Ecto neural progenitor cell (in vitro differentiated cells): ENCODE measurements around the gene NFAM1.

ENCODE experiments used
- DNase-seq: peaks from one replicate; pipeline ENCODE4 v3.0.0-alpha.2; 2018; ENCODE audit warnings: low spot score

NFAM1 gene

GRCh38 chr22:42432020-42432596 is at the start of gene NFAM1:
NFAM1 (minus strand) TSS chr22:42432403; CDS start chr22:42432357, 46 bp downstream.
- DNase-seq = no peak

- no peak for DNase-seq
Measured at GRCh38 chr22:42475122-42475521, 42.9 kb upstream of the NFAM1 start.

GRCh38 chr22:42473484-42474193 is 41.4 kb upstream of the NFAM1 start:
- DNase-seq = no peak

- no peak for DNase-seq
Measured at GRCh38 chr22:42472671-42473070, 40.5 kb upstream of the NFAM1 start.

- no peak for DNase-seq
Measured at GRCh38 chr22:42471441-42471840, 39.2 kb upstream of the NFAM1 start.

GRCh38 chr22:42470366-42471082 is 38.3 kb upstream of the NFAM1 start:
- DNase-seq = no peak

GRCh38 chr22:42468841-42469240 is 36.6 kb upstream of the NFAM1 start:
- no peak for DNase-seq

GRCh38 chr22:42462016-42462415 is 29.8 kb upstream of the NFAM1 start:
- no peak for DNase-seq

GRCh38 chr22:42461511-42461910 is 29.3 kb upstream of the NFAM1 start:
- no peak for DNase-seq

GRCh38 chr22:42459287-42460063 is 27.3 kb upstream of the NFAM1 start:
- DNase-seq = no peak

GRCh38 chr22:42452916-42453315 is 20.7 kb upstream of the NFAM1 start:
- no peak for DNase-seq

GRCh38 chr22:42452456-42452855 is 20.3 kb upstream of the NFAM1 start:
- DNase-seq = no peak

- no peak for DNase-seq
Measured at GRCh38 chr22:42451499-42452145, 19.4 kb upstream of the NFAM1 start.

- no peak for DNase-seq
Measured at GRCh38 chr22:42450862-42451261, 18.7 kb upstream of the NFAM1 start.

- no peak for DNase-seq
Measured at GRCh38 chr22:42446151-42446550, 13.9 kb upstream of the NFAM1 start.

- peak; percentile 92 for DNase-seq
Measured at GRCh38 chr22:42444077-42444904, 12.1 kb upstream of the NFAM1 start.

- DNase-seq = no peak
Measured at GRCh38 chr22:42443240-42444076, 11.3 kb upstream of the NFAM1 start.

- DNase-seq = no peak
Measured at GRCh38 chr22:42442748-42443147, 10.5 kb upstream of the NFAM1 start.

- DNase-seq = no peak
Measured at GRCh38 chr22:42440728-42441127, 8.5 kb upstream of the NFAM1 start.
